ENCODE data around the gene VRK1.

GRCh38 chr14:96905065-96905464 lies 107.9 kb downstream of the VRK1 start:
- TF ChIP-seq POLR2A (IDR thresholded peaks at IDR 0.05) (no peak), CTCF (IDR thresholded peaks at IDR 0.05) (no peak)
